ENCODE results near the gene TRMU.

DNA sequence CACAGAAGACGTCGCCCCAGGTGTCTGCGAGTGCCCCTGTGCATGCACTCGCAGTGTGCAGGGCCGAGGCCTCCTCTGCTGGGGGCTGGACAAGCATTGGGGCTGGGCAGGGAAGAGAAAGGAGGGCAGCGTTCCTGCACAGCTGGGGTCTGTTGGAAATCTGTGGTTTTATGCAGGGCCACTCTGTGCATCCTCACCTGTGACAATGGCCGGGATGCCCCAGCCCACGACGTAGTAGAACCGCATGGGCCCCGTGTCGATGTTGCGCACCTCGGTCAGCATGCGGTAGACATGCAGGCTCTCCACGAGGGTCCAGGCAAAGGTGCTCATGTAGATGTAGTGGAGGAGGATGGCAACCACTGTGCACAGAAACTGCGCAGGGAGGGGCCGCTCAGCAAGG is 37.2 kb downstream of the TRMU start:
- TF ChIP-seq, protein P1, sequence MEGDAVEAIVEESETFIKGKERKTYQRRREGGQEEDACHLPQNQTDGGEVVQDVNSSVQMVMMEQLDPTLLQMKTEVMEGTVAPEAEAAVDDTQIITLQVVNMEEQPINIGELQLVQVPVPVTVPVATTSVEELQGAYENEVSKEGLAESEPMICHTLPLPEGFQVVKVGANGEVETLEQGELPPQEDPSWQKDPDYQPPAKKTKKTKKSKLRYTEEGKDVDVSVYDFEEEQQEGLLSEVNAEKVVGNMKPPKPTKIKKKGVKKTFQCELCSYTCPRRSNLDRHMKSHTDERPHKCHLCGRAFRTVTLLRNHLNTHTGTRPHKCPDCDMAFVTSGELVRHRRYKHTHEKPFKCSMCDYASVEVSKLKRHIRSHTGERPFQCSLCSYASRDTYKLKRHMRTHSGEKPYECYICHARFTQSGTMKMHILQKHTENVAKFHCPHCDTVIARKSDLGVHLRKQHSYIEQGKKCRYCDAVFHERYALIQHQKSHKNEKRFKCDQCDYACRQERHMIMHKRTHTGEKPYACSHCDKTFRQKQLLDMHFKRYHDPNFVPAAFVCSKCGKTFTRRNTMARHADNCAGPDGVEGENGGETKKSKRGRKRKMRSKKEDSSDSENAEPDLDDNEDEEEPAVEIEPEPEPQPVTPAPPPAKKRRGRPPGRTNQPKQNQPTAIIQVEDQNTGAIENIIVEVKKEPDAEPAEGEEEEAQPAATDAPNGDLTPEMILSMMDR (IDR thresholded peaks at IDR 0.05), result no peak
- no peak for TF ChIP-seq POLR2AphosphoS5 (IDR thresholded peaks at IDR 0.05; ENCODE audit: low read depth, low read length)
- TF ChIP-seq, protein P2, sequence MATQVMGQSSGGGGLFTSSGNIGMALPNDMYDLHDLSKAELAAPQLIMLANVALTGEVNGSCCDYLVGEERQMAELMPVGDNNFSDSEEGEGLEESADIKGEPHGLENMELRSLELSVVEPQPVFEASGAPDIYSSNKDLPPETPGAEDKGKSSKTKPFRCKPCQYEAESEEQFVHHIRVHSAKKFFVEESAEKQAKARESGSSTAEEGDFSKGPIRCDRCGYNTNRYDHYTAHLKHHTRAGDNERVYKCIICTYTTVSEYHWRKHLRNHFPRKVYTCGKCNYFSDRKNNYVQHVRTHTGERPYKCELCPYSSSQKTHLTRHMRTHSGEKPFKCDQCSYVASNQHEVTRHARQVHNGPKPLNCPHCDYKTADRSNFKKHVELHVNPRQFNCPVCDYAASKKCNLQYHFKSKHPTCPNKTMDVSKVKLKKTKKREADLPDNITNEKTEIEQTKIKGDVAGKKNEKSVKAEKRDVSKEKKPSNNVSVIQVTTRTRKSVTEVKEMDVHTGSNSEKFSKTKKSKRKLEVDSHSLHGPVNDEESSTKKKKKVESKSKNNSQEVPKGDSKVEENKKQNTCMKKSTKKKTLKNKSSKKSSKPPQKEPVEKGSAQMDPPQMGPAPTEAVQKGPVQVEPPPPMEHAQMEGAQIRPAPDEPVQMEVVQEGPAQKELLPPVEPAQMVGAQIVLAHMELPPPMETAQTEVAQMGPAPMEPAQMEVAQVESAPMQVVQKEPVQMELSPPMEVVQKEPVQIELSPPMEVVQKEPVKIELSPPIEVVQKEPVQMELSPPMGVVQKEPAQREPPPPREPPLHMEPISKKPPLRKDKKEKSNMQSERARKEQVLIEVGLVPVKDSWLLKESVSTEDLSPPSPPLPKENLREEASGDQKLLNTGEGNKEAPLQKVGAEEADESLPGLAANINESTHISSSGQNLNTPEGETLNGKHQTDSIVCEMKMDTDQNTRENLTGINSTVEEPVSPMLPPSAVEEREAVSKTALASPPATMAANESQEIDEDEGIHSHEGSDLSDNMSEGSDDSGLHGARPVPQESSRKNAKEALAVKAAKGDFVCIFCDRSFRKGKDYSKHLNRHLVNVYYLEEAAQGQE (IDR thresholded peaks at IDR 0.05; ENCODE audit: insufficient read depth in 1 of 2, low read depth in 2 of 2, low read length in 1 of 2), result no peak
